ENCODE measurements around the gene ATG2B. TPM values are rescaled to one million over a fixed set of nuclear protein-coding genes. Genes with fewer than 3 reads are reported as not detected.

The ATG2B gene
- total RNA-seq, 1 donor from 2014 or later: 11.9 TPM

DNA sequence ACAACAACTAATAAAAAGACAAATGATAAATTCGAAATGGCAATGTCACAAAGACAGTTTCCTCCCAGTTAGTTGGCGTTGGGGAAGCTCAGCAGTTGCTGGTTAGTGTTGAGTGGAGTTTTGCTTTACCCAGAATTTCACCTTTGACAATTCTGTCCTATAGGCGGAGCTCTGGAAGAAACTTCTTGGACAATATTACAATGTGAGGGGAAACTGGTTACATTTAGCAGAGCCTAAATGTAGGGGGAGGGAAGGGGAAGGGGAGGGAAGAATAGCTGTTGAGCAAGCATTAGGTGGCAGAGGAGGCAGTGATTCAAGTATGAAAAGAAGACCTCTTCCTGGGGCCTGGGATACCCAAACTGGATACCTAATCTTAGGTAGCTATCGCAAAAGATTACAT, 55.7 kb downstream of the ATG2B start:
- Mint-ChIP-seq H3K36me3 (peaks cover 19% of the 10 kb centered on the region), H3K4me1 (no peaks in the 10 kb centered on the region), H3K27ac (no peak overlapping the region), H3K27me3 (ENCODE audit: insufficient read depth, low read depth) (no peaks in the 10 kb centered on the region), H3K9me3 (no peaks in the 10 kb centered on the region), H3K4me3 (no peak overlapping the region)
- Histone ChIP-seq H3K4me1 (no peaks in the 10 kb centered on the region), H3K79me2 (ENCODE audit: low read depth) (no peaks in the 10 kb centered on the region), H2AFZ (replicated peaks) (no peak overlapping the region), H3K9me3 (ENCODE audit: low read depth) (no peaks in the 10 kb centered on the region), H3K27me3 (no peaks in the 10 kb centered on the region), H3K9ac (no peak overlapping the region), H3K36me3 (peaks cover 11% of the 10 kb centered on the region), H3F3A (ENCODE audit: low read depth) (no peaks in the 10 kb centered on the region), H3K27ac (no peak overlapping the region), H4K20me1 (ENCODE audit: low read depth) (no peaks in the 10 kb centered on the region), H3K4me3 (no peak overlapping the region), H3K4me2 (no peak overlapping the region)
- no peak for DNase-seq (ENCODE audit: low spot score)
- TF ChIP-seq, protein P1, sequence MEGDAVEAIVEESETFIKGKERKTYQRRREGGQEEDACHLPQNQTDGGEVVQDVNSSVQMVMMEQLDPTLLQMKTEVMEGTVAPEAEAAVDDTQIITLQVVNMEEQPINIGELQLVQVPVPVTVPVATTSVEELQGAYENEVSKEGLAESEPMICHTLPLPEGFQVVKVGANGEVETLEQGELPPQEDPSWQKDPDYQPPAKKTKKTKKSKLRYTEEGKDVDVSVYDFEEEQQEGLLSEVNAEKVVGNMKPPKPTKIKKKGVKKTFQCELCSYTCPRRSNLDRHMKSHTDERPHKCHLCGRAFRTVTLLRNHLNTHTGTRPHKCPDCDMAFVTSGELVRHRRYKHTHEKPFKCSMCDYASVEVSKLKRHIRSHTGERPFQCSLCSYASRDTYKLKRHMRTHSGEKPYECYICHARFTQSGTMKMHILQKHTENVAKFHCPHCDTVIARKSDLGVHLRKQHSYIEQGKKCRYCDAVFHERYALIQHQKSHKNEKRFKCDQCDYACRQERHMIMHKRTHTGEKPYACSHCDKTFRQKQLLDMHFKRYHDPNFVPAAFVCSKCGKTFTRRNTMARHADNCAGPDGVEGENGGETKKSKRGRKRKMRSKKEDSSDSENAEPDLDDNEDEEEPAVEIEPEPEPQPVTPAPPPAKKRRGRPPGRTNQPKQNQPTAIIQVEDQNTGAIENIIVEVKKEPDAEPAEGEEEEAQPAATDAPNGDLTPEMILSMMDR (IDR thresholded peaks at IDR 0.05): no peak
- TF ChIP-seq EZH2 (IDR thresholded peaks at IDR 0.05) (no peak), EZH2phosphoT487 (IDR thresholded peaks at IDR 0.05) (no peak)

DNA sequence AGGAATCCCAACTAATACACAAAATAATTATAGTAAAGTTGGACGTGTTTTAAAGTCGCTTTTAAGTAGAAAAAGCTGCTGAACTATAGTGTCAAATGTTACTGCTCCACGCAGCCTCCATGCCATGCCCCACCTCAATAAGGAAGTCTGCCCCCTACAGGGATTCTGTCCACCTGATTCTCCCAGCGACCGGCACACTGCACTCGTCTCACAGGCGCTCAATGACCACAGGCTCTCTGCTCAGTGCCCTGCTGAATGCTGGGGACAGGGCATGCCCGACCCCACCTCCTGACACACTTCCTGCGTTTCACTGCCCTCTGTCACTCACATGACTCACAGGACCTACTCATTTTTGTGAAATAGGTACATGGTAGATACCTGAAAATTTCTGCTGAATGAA, 58.2 kb downstream of the ATG2B start:
- Histone ChIP-seq H3K4me3 (no peak overlapping the region), H3K27me3 (no peaks in the 10 kb centered on the region), H3K4me2 (no peak overlapping the region), H2AFZ (replicated peaks) (no peak overlapping the region), H3K27ac (no peak overlapping the region), H4K20me1 (ENCODE audit: low read depth) (no peaks in the 10 kb centered on the region), H3F3A (ENCODE audit: low read depth) (no peaks in the 10 kb centered on the region), H3K9ac (no peak overlapping the region), H3K4me1 (no peaks in the 10 kb centered on the region), H3K9me3 (ENCODE audit: low read depth) (no peaks in the 10 kb centered on the region), H3K36me3 (peaks cover 4% of the 10 kb centered on the region), H3K79me2 (ENCODE audit: low read depth) (no peaks in the 10 kb centered on the region)
- H3K4me1 Mint-ChIP-seq: no peaks in the 10 kb centered on the region
- H3K4me3 Mint-ChIP-seq: no peak overlapping the region
- no peak overlapping the region for H3K27ac Mint-ChIP-seq
- H3K27me3 Mint-ChIP-seq (ENCODE audit: insufficient read depth, low read depth): no peaks in the 10 kb centered on the region
- TF ChIP-seq, protein P1 (IDR thresholded peaks at IDR 0.05): peak; percentile 58
- TF ChIP-seq EZH2phosphoT487 (IDR thresholded peaks at IDR 0.05): no peak
- H3K36me3 Mint-ChIP-seq: peaks cover 12% of the 10 kb centered on the region
- H3K9me3 Mint-ChIP-seq: no peaks in the 10 kb centered on the region
- DNase-seq (ENCODE audit: low spot score): peak; percentile 69

- no peak overlapping the region for H3K9ac ChIP-seq
- no peaks in the 10 kb centered on the region for H3K4me1 ChIP-seq
- Mint-ChIP-seq H3K4me3 (no peak overlapping the region), H3K9me3 (no peaks in the 10 kb centered on the region), H3K36me3 (peaks cover 10% of the 10 kb centered on the region), H3K27me3 (ENCODE audit: insufficient read depth, low read depth) (no peaks in the 10 kb centered on the region), H3K4me1 (no peaks in the 10 kb centered on the region), H3K27ac (no peak overlapping the region)
- DNase-seq (ENCODE audit: low spot score): no peak
- no peaks in the 10 kb centered on the region for H3K79me2 ChIP-seq (ENCODE audit: low read depth)
- no peak overlapping the region for H3K27ac ChIP-seq
- peaks cover 4% of the 10 kb centered on the region for H3K36me3 ChIP-seq
- H3K4me2 ChIP-seq: no peak overlapping the region
- TF ChIP-seq EZH2 (IDR thresholded peaks at IDR 0.05) (no peak), EZH2phosphoT487 (IDR thresholded peaks at IDR 0.05) (no peak)
- TF ChIP-seq, protein P1 (IDR thresholded peaks at IDR 0.05): no peak
- no peaks in the 10 kb centered on the region for H3K9me3 ChIP-seq (ENCODE audit: low read depth)
- H3K27me3 ChIP-seq: no peaks in the 10 kb centered on the region
- no peak overlapping the region for H2AFZ ChIP-seq (replicated peaks)
- H3F3A ChIP-seq (ENCODE audit: low read depth): no peaks in the 10 kb centered on the region
- H3K4me3 ChIP-seq: no peak overlapping the region
- no peaks in the 10 kb centered on the region for H4K20me1 ChIP-seq (ENCODE audit: low read depth)
Measured at GRCh38 chr14:96303981-96304380, 59.2 kb downstream of the ATG2B start.

Measured in neural progenitor cell (in vitro differentiated cells).